ENCODE measurements around the gene SNU13.

GRCh38 chr22:41647771-41648170 lies 40.9 kb downstream of the SNU13 start:
- TF ChIP-seq CTCF (tag by site-specific recombination; IDR thresholded peaks at IDR 0.05) (no peak), ZNF792 (tag by site-specific recombination; IDR thresholded peaks at IDR 0.05) (no peak), ZBTB1 (tag by site-specific recombination; IDR thresholded peaks at IDR 0.05) (no peak), ZBTB7A (tag by site-specific recombination; IDR thresholded peaks at IDR 0.05; ENCODE audit: low read depth) (no peak), ZNF148 (tag by site-specific recombination; IDR thresholded peaks at IDR 0.05; ENCODE audit: borderline replicate concordance) (no peak), KLF16 (tag by site-specific recombination; IDR thresholded peaks at IDR 0.05) (no peak), BCL11A (tag by site-specific recombination; IDR thresholded peaks at IDR 0.05; ENCODE audit: low read depth) (no peak)
